K562 (cell line): ENCODE data around the gene ITGA1. TPM values are rescaled to one million over a fixed set of nuclear protein-coding genes. Genes with fewer than 3 reads are reported as not detected.

Experiments
- ZBTB40 ChIP-seq, 2 experiments: fragments of 450-650 bp in 1 of 2; sonication (generic) in 1 of 2; formaldehyde crosslinking in 1 of 2; IDR thresholded peaks; 2 replicates each; pipeline versions ENCODE4 v1.7.1 to v1.9.0; 2016 to 2022; ENCODE audit warnings: inconsistent platforms in 1 of 2, mild to moderate bottlenecking in 1 of 2, missing genetic modification reagents in 1 of 2
- polyA plus RNA-seq, 8 experiments: library from polyadenylated mRNA; depleted of rRNA in 4 of 8; stranded (reverse) in 5 of 8; unstranded in 3 of 8; fragments of >200 nt; fragmentation: Nextera tagmentation in 2 of 8; fragmentation: Illumina TruSeq in 1 of 8; extraction: Ambion mirVana in 2 of 8; extraction: Trizol in 1 of 8; gene quantifications; 2 replicates each; pipeline versions ENCODE4 v1.2.1 to v1.2.3, GENCODE V29; 2011 to 2014; ENCODE audit warnings: inconsistent platforms in 1 of 8, missing spikeins in 1 of 8
- total RNA-seq, 7 experiments: library from RNA; depleted of rRNA in 6 of 7; stranded (reverse); fragments of >200 nt in 6 of 7; fragmentation: Illumina TruSeq in 2 of 7; extraction: Trizol in 2 of 7; gene quantifications; 2 replicates each; pipeline versions ENCODE4 v1.2.1 to v1.2.3, GENCODE V29; 2011 to 2021; ENCODE audit warnings: low replicate concordance in 1 of 7

ITGA1 gene
- total and polyA plus RNA-seq, 9 of the 15 experiments (the other 6 are each of a cell fraction or from before 2014, with no cell fraction given): 0.04 to 0.22 TPM; not detected in 7

- TF ChIP-seq ZBTB40 (IDR thresholded peaks at IDR 0.05) (no peak), ZBTB40 (CRISPR knock-in tag; IDR thresholded peaks at IDR 0.05) (no peak)
Observed at GRCh38 chr5:52837591-52838001, 49.9 kb downstream of the ITGA1 start (continued).
